HG03139 (cell line): ENCODE measurements around the gene NOL4L.

ENCODE experiments used
- ATAC-seq: cut with Tn5 transposase; IDR thresholded peaks from one replicate; pipeline ENCODE4 v1.9.1; 2021; ENCODE audit not compliant: unreplicated experiment

Gene NOL4L

DNA sequence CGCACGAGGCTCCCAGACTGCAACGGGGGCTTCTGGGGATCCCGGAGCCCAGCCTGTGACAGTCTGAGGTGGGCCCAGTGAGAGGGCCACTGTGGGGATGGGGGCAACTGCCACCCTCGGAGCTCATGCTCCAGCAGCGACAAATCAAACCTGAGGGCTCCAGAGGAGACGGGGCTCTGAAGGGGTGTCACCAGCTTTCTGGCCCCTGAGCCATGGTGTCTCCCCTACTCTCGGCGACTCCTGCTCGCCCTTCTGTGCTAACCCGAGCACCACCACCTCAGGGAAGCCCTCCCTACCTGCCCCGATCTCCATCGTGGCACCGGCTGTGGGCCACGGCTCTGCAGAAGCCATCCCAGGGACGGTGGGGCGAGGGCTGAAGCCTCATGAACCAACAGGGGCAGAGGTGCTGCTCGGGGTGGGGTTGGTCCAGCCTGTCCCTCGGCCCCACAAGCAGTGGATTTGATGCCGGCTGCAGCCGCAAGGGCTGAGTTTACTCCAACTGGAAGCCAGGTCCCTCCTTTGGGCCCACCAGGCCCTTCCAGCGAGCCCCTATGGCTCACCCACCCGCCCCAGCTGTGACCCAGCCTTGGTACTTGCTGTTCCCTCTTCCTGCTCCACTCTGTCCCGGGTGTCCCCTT lies 124.3 kb downstream of the NOL4L start:
- ATAC-seq, result no peak

DNA sequence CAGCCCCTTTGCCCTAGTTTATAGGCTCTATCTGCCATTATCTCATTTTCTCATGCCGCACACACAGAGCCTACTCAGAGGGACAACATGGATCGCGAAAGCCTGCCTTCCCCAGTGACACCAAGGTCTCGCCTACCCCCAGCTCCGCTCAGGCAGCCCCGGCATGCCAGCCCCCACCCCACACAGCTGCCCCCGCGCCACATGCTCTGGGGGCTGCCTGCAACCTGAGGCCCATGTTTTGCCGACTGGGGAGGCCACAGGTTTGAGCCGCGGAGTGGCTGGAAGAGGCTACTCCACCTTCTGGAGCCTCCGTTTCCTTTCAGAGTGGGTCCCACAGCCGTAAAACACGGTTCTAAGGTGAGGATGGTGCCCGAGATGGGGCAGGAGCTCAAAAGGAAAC lies 124.9 kb downstream of the NOL4L start:
- no peak for ATAC-seq

DNA sequence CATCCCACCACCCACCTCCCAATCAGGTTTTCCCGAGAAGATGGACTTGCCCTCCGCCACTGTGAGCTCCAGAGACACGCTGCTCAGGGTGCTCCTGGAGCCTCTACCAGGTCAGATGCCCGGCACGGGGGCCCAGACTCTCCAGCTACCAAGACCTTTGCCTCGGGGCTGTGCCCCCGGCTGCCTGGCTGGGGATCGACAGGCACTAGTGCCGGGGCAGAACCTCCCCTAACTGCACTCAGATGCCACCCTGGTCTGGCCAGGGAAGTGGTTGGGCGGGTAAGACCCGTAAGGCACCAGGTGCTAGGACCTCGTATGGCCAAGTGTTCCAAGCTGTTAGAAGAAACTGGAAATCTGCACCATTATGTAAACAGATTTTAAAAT lies 126.3 kb downstream of the NOL4L start:
- no peak for ATAC-seq

DNA sequence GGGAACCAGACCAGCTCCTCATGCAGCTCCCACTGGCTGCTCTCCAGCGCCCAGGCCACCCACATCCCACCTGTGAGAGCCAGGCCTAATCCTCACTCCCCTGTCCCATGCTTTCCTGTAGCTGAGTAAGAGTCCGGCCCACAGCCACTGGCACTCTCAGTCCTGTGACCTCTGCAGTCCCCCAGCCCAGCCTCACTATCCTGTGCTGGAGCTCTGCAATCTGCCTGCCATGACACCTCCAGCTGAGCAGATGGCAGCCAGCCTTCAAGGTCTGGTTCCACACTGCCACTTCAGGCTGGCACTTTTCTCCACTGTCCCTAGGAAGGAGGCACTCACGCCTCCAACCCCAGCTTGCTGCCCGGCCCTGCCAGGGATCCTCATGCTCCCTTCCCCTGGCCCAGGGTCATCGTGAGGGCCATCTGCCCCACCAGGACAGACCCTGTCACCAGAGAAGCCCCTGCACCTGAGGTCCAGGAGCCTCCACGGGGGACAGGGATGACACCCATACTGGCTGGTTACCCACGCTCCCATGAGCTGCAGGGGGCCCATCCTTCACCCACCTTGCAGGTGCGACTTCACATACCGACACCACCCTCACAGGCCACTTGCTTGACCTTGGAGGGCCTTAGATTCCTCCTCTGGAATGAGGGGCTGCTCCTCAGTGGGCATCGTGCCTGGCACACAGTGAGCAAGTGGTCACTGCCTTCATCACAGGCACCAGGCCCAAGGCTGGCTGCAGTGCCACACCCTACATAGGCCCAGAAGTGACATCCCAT lies 126.9 kb downstream of the NOL4L start:
- no peak for ATAC-seq

DNA sequence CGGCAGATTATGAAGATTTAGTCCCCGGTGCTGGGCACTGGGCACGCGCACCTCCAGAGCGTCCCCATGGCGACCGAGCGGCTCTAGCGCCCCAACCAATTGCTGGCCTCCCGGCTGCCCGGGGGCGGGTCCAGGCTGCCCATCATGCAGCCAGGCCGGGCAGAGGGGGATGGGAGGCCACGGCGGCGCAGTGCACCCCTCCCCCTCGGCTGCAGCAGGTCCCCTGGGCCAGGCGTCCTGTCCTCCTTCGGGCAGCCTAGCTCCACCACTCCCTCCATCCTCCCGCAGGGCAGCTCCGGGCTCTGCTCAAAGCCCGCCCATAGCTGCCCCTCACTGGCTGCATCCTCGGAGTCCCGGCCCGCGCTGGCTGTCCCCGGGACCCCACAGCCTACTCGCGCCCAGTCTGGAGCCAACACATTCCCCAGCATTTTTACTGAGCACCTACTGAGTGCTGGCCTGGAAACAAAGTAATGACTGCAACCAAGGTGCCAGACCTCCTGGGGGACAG lies 127.6 kb downstream of the NOL4L start:
- ATAC-seq, result no peak

DNA sequence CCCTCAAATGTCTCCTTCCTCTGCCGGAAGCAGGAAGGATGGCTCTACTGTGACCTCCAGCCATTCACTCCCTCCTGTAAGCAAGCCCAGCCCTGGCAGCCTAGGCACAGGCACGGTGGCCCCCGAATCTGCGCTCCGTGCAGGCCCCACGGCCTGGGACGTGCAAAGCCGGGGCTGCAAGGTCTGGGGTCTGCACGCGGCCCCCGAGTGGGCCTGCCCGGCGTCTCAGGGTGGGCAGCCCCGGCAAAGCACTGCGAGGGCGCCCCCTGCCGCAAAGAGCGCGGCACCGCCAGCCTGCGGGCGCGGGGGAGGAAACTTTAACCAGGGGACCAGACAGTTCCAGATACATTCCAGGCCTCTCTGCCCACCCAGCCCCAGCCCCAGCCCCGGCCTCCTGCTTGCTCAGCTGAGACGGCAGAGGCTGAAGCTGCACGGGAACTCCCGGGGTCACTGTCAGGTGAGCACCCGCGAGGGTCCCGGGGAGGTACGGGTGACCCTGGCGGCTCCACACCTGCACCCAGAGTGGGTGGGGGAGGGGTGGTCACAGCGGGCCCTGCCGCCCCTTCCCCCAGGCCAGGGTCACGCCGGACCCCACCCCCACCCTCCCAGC lies 128.2 kb downstream of the NOL4L start:
- ATAC-seq, result no peak

DNA sequence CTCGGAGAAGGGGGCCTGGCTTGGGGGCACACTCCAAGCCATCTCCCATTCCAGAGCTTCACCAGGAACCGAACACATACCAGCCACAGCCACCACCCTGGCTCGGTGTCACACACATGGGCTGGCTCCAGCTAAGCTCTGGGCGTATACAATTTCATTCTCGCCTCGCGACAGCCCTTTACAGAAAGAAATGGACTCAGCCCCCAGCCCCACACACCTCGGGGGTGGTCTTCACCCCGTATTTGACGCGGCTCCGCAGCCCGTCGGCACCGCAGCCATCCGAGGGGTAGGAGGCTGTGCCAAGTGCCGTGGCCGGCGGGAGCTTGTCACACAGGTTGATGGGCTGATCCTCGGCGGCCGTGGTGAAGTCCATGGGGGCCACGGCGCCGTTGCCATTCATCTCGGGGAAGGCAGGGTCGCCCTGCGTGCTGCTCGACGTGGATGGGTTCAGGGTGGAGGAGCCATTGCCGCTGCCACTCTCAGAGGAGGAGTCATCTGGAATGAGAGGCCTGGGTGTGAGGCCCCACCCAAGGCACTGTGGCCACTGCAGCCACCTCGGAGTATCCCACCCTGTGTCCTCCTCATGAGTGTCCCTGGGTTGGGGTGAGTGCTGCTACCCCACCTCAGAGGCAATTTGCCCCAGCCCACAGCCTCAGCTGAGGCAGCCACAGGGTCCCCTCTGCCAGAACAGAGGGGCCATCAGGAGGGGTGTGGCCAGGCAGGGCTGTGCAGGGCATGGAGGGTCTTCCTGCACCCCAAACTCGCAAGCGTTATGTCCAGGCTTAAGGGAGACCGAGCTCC lies 129.0 kb downstream of the NOL4L start:
- no peak for ATAC-seq

DNA sequence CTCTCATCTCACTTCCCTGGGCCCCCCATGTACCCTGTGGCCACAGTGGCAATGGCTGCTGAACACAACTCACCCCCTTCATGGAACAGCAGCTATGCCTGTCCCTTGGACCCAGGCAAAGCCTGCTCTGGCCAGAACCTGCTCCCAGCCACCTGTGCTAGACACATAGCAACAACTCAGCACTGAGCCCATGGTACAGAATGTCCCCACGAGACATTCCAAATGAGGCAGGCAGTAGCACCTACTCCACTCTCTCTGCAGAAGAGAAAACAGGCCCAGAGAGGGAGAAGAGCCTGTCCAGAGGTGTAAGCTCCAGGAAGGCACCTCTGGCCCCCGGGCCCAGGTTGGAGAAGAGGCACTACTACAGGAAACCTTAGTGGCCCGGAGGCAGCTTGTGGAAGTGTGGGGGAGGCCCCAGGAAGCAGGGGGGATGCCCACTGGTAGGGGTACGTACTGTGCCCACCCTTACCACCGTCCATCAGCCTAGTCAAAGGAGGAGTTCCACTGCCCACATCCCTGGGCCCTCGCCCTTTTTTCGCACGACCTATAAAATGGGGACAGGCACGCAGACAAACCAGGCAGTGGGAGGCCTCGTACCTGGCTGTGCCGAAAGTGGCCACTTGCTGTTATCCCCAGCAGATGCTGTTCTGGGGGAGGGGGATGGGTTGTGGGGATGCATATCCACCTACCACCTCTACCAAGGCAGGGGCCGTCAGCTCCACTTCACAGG lies 129.8 kb downstream of the NOL4L start:
- no peak for ATAC-seq

DNA sequence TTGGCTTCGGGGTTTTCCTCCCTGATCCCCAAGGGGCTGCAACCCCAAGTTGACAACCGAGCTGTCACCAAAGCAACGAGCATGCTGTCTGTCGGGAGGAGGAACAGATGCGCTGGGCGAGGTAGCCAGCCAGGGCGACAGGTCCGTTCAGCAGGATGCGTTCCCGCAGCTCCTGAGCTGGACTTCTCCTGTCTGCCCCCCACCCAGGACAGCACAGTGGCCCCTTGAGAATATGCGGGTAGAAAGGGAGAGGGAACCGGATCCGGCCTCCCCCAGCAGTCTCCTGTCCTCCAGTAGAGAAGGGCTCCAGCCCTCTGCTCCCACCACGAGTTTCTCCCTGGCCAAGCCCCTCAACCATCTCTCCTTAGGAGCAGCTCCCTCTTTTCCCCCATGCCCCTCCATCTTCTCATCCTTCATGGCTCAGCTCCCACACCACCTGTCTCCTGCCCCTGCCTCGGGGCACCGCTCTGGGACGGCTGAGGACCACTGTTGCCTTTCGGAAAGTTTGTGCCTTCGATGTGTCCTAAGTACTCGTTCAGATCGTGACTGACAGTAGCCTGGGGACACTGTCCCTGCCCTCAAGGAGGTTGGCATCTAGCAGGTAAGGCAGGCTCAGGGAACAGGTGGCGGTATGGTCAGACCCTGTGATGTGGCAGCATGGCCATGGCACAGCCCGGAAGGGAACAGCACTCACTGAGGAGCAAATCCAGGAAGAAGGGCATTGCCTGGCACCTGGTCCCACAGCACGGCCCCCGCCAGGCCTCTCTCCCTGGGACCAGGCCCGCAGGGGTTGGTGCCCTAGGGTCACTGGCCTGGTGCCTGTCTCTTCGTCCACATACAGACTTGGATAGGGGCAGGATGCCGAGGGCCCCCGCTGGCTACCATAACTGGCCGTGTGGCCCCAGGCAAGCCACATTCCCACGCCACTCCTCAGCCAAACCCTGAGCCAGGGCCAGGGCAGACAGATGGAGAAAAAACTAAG lies 130.7 kb downstream of the NOL4L start:
- ATAC-seq, result no peak

DNA sequence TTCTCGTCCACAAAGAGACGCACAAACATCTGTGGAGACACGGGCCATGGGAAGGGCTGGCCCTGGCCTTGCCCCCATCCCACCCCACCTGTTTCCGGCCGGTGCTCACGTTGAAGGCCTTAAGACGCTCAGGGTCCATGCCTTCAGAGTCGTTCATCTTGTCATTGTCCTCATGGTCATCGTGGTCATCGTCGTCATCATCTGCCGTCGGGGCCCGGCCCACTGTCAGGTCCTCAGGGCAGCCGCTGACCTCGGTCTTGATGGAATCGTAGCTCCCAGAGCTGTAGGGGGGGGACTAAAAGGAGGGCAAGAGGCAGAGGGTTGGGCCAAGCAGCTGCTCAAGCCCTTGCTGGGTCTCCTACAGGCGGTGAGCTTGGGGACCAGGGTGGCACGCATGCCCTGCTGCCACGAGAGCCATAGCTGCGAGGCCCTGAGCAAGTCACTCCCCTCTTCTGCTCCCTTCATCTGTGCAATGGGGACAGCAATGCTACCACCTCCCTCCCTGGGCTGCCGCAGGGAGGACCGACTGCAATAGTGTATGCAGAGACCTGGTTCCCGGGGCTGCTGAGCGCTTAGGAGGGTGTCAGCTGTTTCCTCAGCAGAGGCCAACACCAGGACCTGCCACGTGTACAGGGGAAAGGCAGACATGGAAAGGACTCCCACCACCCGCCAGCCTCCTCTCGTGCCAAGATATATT lies 131.5 kb downstream of the NOL4L start:
- no peak for ATAC-seq

DNA sequence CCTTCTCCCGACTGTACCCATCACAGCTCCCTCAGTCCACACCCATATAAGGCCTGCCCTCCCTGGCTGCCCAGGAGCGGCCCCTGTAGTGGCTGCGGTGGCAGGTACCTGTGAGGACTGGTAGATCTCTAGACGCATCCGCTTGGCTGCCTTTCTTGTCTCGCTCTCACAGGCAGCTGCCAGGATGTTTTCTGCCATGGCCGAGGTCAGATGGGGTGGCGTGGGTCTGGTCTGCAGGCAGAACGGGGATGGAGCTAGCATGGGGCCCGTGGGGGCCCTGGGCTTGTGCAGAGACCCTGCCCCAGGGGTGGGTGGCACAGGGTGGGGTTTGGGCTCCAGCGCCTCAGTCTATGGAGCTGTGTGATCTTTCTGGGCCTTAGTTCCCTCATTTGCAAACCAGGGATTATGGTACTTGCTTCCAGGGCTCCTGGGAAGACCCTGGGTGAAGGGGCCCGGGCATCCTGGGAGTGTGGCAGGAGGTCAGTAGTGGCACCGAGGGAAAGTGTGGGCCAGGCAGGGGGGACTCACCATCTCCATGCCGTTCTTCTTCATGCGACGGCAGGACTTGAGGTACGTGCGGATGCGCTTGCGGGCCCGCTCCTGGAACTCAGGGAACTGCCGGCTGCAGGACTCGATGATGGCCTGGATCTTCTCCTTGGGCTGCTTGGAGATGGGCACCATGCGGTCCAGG lies 132.2 kb downstream of the NOL4L start:
- no peak for ATAC-seq

DNA sequence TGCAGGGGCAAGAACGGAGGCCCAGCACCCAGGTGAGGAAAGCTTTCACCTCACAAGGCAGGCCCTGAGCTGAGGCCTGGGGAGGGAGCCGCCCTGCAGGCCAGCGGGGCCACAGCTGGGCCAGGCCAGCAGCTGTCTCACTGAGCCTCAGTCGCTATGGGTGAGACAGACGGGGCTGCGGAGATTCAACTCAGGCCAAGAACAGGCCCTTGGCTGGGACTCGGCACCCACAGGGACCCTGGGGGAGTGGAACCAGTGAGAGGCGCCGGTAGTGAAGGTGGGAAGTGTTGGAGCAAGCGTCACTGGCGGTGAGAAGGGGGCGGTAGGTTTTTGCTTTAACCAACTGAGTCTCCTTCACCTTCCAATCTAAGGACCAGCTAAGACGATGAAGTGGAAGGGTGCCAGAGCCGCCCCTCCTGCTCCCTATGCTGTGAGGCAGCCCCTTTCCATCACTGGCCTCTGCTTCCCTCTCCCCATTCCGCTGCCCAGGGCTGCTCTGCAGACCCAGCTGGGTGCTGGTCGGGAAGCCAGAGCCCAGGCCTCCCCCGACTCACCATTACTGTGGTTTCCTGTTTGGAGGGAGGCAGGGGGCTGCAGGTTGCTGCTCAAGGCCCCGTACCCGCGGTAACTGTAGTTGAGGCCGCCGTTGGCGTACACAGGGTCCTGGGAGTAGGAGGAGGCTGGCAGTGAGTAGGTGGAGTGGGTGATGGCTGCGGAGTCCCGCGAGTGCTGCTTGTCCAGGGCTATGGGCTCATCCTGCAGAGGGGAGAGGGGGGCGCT lies 133.3 kb downstream of the NOL4L start:
- ATAC-seq, result no peak

DNA sequence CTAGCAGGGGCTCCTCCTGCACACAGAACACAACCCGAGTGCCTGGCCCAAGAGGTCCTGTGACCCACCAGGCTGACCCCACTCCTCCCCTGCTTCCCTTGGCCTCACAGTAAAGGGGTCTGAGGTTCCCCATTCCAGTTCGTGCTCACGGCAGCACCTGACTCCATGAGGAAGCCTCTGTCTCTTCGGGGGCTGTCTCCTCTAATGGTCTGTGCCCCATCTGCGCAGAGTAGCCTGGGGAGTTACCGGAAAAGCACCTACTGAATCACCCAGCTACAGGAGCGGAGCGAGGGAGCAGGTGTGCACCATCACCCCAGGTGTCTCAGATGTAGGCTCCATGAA lies 133.8 kb downstream of the NOL4L start:
- no peak for ATAC-seq

DNA sequence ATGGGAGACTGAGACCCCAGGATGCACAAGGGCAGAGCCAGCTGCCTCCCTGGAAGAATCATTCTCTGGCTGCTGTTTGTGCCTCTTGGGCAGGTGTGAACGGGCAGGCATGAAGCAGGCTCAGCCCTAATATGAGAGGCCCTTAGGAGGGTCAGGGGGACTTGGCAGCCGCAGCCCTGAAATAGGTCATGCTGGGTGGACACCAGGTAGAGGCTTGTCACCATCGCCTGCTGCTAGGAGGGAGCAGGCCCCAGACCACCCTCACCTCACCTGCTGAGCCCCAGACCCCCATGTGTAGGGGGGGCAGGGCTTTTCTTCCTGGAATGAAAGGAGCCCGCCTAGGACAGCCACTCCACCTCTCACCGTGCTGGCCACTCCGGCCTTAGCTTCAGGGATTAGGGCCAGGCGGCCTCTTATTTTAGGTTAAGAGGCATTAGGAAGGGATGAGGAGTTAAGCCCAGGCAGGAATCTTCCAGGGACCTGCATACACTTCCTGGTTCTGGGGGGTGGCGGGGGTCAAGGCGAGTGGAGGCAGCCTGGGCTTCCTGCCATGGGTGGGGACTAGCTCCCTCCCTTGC lies 134.6 kb downstream of the NOL4L start:
- ATAC-seq, result no peak

DNA sequence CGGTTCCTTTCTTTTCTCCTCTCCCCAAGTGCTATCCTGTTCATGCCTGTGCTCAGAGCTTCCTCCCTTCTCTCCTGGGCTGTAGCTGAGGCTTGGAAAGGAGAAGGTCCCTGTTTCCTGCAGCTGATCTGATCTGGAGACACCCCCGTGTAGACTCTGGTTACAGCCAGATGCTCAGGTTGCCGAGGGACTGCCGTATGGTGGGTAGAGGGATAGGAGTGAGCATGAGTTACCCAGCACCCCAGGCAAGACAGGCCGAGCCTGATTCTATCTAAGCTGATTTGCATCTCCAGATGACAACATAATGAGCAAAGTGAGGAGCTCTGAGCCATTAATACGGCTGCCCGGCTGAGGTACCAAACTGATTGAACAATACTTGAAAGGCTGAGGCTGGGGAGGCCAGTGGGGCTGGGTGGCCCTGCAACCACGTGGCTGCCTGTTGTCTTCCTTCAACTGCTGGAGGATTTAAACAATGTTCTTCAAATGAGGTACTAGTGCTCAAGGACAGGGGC lies 135.2 kb downstream of the NOL4L start:
- ATAC-seq, result no peak

DNA sequence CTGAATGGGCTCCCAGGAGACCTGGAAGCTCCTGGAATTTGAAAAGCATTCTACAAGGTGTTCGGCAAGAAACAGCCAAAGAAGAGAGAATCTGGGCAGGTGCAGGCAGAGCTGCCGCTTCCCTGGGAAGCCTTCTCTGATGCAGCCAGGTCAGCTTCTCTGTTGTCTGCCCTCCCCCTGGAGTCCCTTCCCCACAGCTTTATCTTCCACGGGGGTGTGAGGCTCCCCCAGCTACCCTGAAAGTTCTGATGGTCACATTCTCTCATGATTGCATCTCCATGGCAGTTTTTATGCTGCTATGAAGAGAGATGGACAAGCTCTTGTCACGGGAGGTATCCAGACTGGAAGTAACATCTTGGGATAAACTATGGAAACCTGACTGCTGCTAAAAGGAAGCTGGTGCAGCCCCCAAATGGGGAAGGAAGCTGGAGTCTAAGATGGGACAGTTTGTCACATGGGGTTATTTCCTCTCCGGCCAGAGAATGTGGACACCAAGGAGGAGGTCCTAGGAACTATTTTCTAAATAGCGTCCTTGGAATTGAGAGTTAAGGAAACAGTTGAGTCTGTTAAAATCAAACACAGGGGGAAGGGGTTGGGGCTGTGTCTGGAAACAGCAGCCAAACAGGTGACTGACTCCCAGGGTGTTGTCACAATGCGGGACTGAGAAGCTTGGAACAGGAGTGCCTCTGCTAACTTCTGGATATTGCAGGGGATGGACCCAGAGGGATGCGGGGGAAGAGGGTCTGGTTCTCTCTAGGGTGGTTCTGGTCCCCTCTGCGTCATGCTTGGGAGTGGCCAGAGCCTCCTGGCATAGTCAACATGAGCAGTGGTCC lies 135.9 kb downstream of the NOL4L start:
- no peak for ATAC-seq
